Mesendoderm (in vitro differentiated cells): Measurements from ENCODE around the gene MPDU1.

Experiments used
- DNase-seq: peaks from one replicate; pipeline ENCODE4 v3.0.0; 2013
- H2AK5ac ChIP-seq: 2 replicates; pipeline ENCODE4 v1.6.1; 2013; ENCODE audit warnings: low read length, inconsistent platforms
- H2BK120ac ChIP-seq: 2 replicates; pipeline ENCODE4 v1.6.1; 2013; ENCODE audit warnings: low read depth, mild to moderate bottlenecking, low read length, moderate library complexity, mixed read lengths
- H2BK15ac ChIP-seq: replicated peaks from 2 replicates; pipeline ENCODE4 v1.6.1; 2013; ENCODE audit warnings: low read depth, mild to moderate bottlenecking, moderate library complexity
- H2BK5ac ChIP-seq: 2 replicates; pipeline ENCODE4 v1.6.1; 2013; ENCODE audit warnings: low read length, inconsistent platforms
- H3K18ac ChIP-seq: 2 replicates; pipeline ENCODE4 v1.6.1; 2013; ENCODE audit warnings: mild to moderate bottlenecking, low read length, mixed read lengths
- H3K23ac ChIP-seq: one replicate; pipeline ENCODE4 v1.6.1; 2013; ENCODE audit warnings: low read length
- H3K27ac ChIP-seq: 2 replicates; pipeline ENCODE4 v1.5.1; 2013; ENCODE audit warnings: low read depth, mild to moderate bottlenecking, inconsistent platforms, low read length, moderate library complexity
- H3K27me3 ChIP-seq: 2 replicates; pipeline ENCODE4 v1.6.1; 2013; ENCODE audit warnings: low read length, control low read depth, mild to moderate bottlenecking, inconsistent platforms; ENCODE audit not compliant: insufficient read depth, poor library complexity
- H3K36me3 ChIP-seq: 2 replicates; pipeline ENCODE4 v1.6.1; 2013; ENCODE audit warnings: low read length, inconsistent platforms; ENCODE audit not compliant: control insufficient read depth, insufficient read depth
- H3K4ac ChIP-seq: one replicate; pipeline ENCODE4 v1.6.1; 2013; ENCODE audit warnings: low read depth, mild to moderate bottlenecking, low read length, moderate library complexity
- H3K4me1 ChIP-seq: 2 replicates; pipeline ENCODE4 v1.6.1; 2013; ENCODE audit warnings: low read depth, low read length, inconsistent platforms; ENCODE audit not compliant: control insufficient read depth
- H3K4me2 ChIP-seq: 2 replicates; pipeline ENCODE4 v1.6.1; 2013; ENCODE audit warnings: low read length
- H3K4me3 ChIP-seq: 2 replicates; pipeline ENCODE4 v1.5.1; 2013; ENCODE audit warnings: mild to moderate bottlenecking, low read length
- H3K56ac ChIP-seq: one replicate; pipeline ENCODE4 v1.6.1; 2013; ENCODE audit warnings: low read length
- H3K79me1 ChIP-seq: 2 replicates; pipeline ENCODE4 v1.6.1; 2013; ENCODE audit warnings: low read length, inconsistent platforms
- H3K79me2 ChIP-seq: 2 replicates; pipeline ENCODE4 v1.6.1; 2013; ENCODE audit warnings: mild to moderate bottlenecking, low read length; ENCODE audit not compliant: control insufficient read depth, insufficient read depth
- H3K9ac ChIP-seq: 2 replicates; pipeline ENCODE4 v1.6.1; 2013; ENCODE audit warnings: low read length, inconsistent platforms
- H4K5ac ChIP-seq: one replicate; pipeline ENCODE4 v1.6.1; 2013; ENCODE audit warnings: low read length
- H4K8ac ChIP-seq: one replicate; pipeline ENCODE4 v1.6.1; 2013; ENCODE audit warnings: low read depth, mild to moderate bottlenecking, control low read depth, low read length, moderate library complexity
- WGBS: extraction: QIAGEN DNeasy Blood & Tissue Kit; methylation state at CpG from one replicate; pipeline ENCODE4 v1.1.7; 2013; ENCODE audit warnings: low lambda C conversion rate, missing lambda C conversion rate; ENCODE audit not compliant: insufficient coverage; ENCODE audit errors: extremely low coverage; 5-methylcytosine and 5-hydroxymethylcytosine counted together

MPDU1 gene

DNA sequence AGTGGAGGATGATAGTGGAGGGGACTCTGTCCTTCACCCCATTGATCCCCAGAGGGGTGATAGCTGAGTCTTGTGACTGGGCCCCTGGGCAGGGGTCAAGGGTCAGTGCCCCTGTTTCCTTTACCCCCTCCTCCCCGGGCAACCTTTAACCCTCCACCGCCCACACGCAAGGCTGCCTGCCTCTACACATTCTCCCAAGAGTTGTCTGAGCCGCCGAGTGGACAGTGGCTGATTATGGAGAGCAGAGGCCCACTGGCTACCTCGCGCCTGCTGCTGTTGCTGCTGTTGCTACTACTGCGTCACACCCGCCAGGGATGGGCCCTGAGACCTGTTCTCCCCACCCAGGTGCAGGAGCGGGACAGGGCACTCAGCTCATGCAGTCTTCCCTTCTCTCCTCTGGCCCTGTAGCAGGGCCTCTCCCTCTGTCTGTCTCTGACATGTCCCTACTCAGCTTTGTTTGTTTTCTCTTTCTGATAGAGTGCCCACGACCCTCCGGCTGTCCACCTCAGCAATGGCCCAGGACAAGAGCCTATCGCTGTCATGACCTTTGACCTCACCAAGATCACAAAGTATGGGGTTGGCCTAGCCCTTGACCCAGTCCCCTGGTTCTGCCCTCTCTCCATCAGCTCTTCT is 46.4 kb downstream of the MPDU1 start, which contains the start of gene SHBG:
TSS of gene SHBG (plus strand) at position 197 of the 633 bp plus-strand sequence. CDS start at position 235, 38 bp downstream.
- Histone ChIP-seq H3K9ac (no peak within 1 kb of the TSS), H2BK15ac (no peak within 1 kb of the TSS), H3K4me1 (peaks cover 4% of the 10 kb centered on the region), H3K79me2 (no peaks in the 10 kb centered on the region), H2BK120ac (no peak within 1 kb of the TSS), H3K79me1 (peaks cover 3% of the 10 kb centered on the region), H3K27ac (no peak within 1 kb of the TSS), H3K23ac (no peak within 1 kb of the TSS), H3K18ac (no peak within 1 kb of the TSS), H3K27me3 (no peaks in the 10 kb centered on the region), H2BK5ac (no peak within 1 kb of the TSS), H2AK5ac (no peak within 1 kb of the TSS), H3K4me3 (no peak within 1 kb of the TSS), H3K56ac (no peak within 1 kb of the TSS), H3K4ac (no peak within 1 kb of the TSS), H3K36me3 (no peaks in the 10 kb centered on the region), H3K4me2 (no peak within 1 kb of the TSS), H4K8ac (no peak within 1 kb of the TSS), H4K5ac (no peak within 1 kb of the TSS)
- no CpG with 5 or more reads among the region's 13 CpGs for WGBS
- DNase-seq = no peak

GRCh38 chr17:7631398-7632380 is 48.0 kb downstream of the MPDU1 start:
- Histone ChIP-seq H4K8ac (no peak overlapping the region), H3K9ac (no peak overlapping the region), H2BK120ac (no peak overlapping the region), H3K4me1 (peaks cover 2% of the 10 kb centered on the region), H2BK5ac (no peak overlapping the region), H3K36me3 (no peaks in the 10 kb centered on the region), H2AK5ac (no peak overlapping the region), H3K18ac (no peak overlapping the region), H3K27ac (no peak overlapping the region), H4K5ac (no peak overlapping the region), H3K4ac (no peak overlapping the region), H3K4me2 (no peak overlapping the region), H3K79me1 (no peaks in the 10 kb centered on the region), H3K27me3 (no peaks in the 10 kb centered on the region), H3K56ac (no peak overlapping the region), H3K79me2 (no peaks in the 10 kb centered on the region), H3K23ac (no peak overlapping the region), H3K4me3 (no peak overlapping the region), H2BK15ac (no peak overlapping the region)
- no CpG with 5 or more reads among the region's 11 CpGs for WGBS
- DNase-seq = no peak

DNA sequence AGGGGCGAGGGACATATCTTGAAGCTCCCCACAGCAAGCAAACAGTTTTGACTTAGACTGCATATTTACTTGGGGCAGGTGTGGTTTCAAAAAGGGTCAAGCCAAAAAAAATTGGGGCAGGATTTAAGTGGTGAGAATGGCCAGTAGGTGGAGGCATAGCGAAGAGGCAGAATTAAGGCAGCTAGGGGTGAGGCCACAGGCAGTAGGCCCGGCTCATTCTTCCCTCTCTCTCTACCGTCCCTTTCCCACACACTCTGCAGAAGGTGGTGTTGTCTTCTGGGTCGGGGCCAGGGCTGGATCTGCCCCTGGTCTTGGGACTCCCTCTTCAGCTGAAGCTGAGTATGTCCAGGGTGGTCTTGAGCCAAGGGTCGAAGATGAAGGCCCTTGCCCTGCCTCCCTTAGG is 48.8 kb downstream of the MPDU1 start:
- Histone ChIP-seq H3K4ac (no peak overlapping the region), H2BK15ac (no peak overlapping the region), H3K9ac (peak overlapping the region; percentile 41), H3K4me1 (no peaks in the 10 kb centered on the region), H3K56ac (peak overlapping the region; percentile 77), H3K4me3 (no peak overlapping the region), H3K36me3 (no peaks in the 10 kb centered on the region), H3K79me2 (no peaks in the 10 kb centered on the region), H2AK5ac (no peak overlapping the region), H3K23ac (no peak overlapping the region), H2BK120ac (no peak overlapping the region), H3K4me2 (no peak overlapping the region), H3K27ac (no peak overlapping the region), H4K8ac (no peak overlapping the region), H2BK5ac (no peak overlapping the region), H4K5ac (no peak overlapping the region), H3K18ac (no peak overlapping the region), H3K27me3 (no peaks in the 10 kb centered on the region), H3K79me1 (no peaks in the 10 kb centered on the region)
- peak; percentile 81 for DNase-seq
- no CpG with 5 or more reads among the region's 6 CpGs for WGBS

DNA sequence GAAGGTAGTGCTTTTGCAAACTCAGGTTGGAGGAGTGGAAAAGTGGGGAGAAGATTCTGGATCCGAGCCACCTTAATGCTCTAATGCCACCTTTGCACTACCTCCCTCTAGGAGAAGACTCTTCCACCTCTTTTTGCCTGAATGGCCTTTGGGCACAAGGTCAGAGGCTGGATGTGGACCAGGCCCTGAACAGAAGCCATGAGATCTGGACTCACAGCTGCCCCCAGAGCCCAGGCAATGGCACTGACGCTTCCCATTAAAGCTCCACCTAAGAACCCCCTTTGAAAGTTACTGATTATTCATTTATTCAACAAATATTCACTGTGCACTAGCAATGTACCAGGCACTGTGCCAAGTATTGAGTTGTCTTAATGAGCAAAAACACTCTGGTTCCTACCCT is 49.4 kb downstream of the MPDU1 start:
- Histone ChIP-seq H4K5ac (no peak overlapping the region), H2BK5ac (no peak overlapping the region), H4K8ac (no peak overlapping the region), H3K27me3 (no peaks in the 10 kb centered on the region), H3K18ac (no peak overlapping the region), H3K27ac (no peak overlapping the region), H3K56ac (no peak overlapping the region), H3K4me1 (no peaks in the 10 kb centered on the region), H3K9ac (peak overlapping the region; percentile 41), H2BK15ac (no peak overlapping the region), H3K79me2 (no peaks in the 10 kb centered on the region), H2AK5ac (no peak overlapping the region), H3K4ac (no peak overlapping the region), H3K4me2 (no peak overlapping the region), H3K79me1 (no peaks in the 10 kb centered on the region), H3K23ac (no peak overlapping the region), H3K36me3 (no peaks in the 10 kb centered on the region), H3K4me3 (no peak overlapping the region), H2BK120ac (no peak overlapping the region)
- WGBS = no CpG with 5 or more reads among the region's 2 CpGs
- DNase-seq = peak; percentile 32

GRCh38 chr17:7634384-7634783 is 50.7 kb downstream of the MPDU1 start:
- Histone ChIP-seq H3K23ac (no peak overlapping the region), H3K9ac (no peak overlapping the region), H3K27me3 (no peaks in the 10 kb centered on the region), H3K79me2 (no peaks in the 10 kb centered on the region), H2AK5ac (no peak overlapping the region), H3K27ac (no peak overlapping the region), H2BK120ac (no peak overlapping the region), H4K8ac (no peak overlapping the region), H3K4ac (no peak overlapping the region), H3K4me2 (no peak overlapping the region), H3K4me1 (no peaks in the 10 kb centered on the region), H3K36me3 (no peaks in the 10 kb centered on the region), H3K18ac (no peak overlapping the region), H3K79me1 (no peaks in the 10 kb centered on the region), H2BK5ac (no peak overlapping the region), H2BK15ac (no peak overlapping the region), H3K56ac (peak overlapping the region; percentile 28), H4K5ac (no peak overlapping the region), H3K4me3 (no peak overlapping the region)
- WGBS = no CpG with 5 or more reads among the region's 5 CpGs
- DNase-seq = peak; percentile 83
